ENCODE measurements around the gene TMEM147.

DNA sequence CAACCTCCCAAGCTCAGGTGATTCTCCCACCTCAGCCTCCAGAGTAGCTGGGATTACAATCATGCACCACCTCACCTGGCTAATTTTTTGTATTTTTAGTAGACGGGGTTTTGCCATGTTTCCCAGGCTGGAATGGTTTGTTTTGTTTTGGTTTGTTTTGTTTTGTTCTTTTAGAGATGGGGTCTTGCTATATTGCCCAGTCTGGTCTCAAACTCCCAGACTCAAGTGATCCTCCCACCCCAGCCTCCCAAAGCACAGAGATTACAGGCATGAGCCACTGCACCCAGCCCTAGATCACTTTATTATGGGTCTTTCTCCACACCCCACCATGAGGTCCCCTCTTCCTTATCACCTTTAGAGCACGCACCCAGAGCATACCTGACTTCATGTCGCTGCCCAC, 47.2 kb upstream of the TMEM147 start:
- TF ChIP-seq CTCF (IDR thresholded peaks at IDR 0.05; ENCODE audit: low read length) (no peak), EZH2 (IDR thresholded peaks at IDR 0.05; ENCODE audit: borderline replicate concordance, low read length) (no peak)

All from OCI-LY1 (cell line).